ENCODE results near the gene ARHGAP31.

Gene ARHGAP31

GRCh38 chr3:119443179-119443578, 149.0 kb downstream of the ARHGAP31 start:
- H3K4me2 ChIP-seq (ENCODE audit: low read length) = no peak overlapping the region
- H3K79me2 ChIP-seq = no peaks in the 10 kb centered on the region
- no peak overlapping the region for H3K9ac ChIP-seq
- no peak overlapping the region for H2AFZ ChIP-seq
- no peaks in the 10 kb centered on the region for H3K36me3 ChIP-seq (ENCODE audit: control insufficient read depth, insufficient read depth, low read length)
- no peaks in the 10 kb centered on the region for H3K9me3 ChIP-seq (ENCODE audit: control insufficient read depth, low read length)
- H3K27ac ChIP-seq = no peak overlapping the region
- TF ChIP-seq CTCF (IDR thresholded peaks at IDR 0.05) = no peak
- no peaks in the 10 kb centered on the region for H3K27me3 ChIP-seq (ENCODE audit: control insufficient read depth, insufficient read depth, low read length)
- H3K4me3 ChIP-seq (ENCODE audit: low read depth, low read length) = no peak overlapping the region
- no peaks in the 10 kb centered on the region for H3K4me1 ChIP-seq

- H2AFZ ChIP-seq = no peak overlapping the region
- no peak overlapping the region for H3K9ac ChIP-seq
- no peaks in the 10 kb centered on the region for H3K9me3 ChIP-seq (ENCODE audit: control insufficient read depth, low read length)
- H3K36me3 ChIP-seq (ENCODE audit: control insufficient read depth, insufficient read depth, low read length) = no peaks in the 10 kb centered on the region
- no peaks in the 10 kb centered on the region for H3K4me1 ChIP-seq
- H3K4me3 ChIP-seq (ENCODE audit: low read depth, low read length) = no peak overlapping the region
- no peak overlapping the region for H3K27ac ChIP-seq
- no peak overlapping the region for H3K4me2 ChIP-seq (ENCODE audit: low read length)
- H3K79me2 ChIP-seq = no peaks in the 10 kb centered on the region
- no peaks in the 10 kb centered on the region for H3K27me3 ChIP-seq (ENCODE audit: control insufficient read depth, insufficient read depth, low read length)
- TF ChIP-seq CTCF (IDR thresholded peaks at IDR 0.05) = no peak
Measured at GRCh38 chr3:119444590-119444989, 150.4 kb downstream of the ARHGAP31 start.

GRCh38 chr3:119453822-119454221, 159.6 kb downstream of the ARHGAP31 start:
- no peak overlapping the region for H3K4me2 ChIP-seq (ENCODE audit: low read length)
- H3K79me2 ChIP-seq = no peaks in the 10 kb centered on the region
- no peaks in the 10 kb centered on the region for H3K27me3 ChIP-seq (ENCODE audit: control insufficient read depth, insufficient read depth, low read length)
- H3K36me3 ChIP-seq (ENCODE audit: control insufficient read depth, insufficient read depth, low read length) = no peaks in the 10 kb centered on the region
- H3K4me3 ChIP-seq (ENCODE audit: low read depth, low read length) = no peak overlapping the region
- H3K4me1 ChIP-seq = no peaks in the 10 kb centered on the region
- H3K9me3 ChIP-seq (ENCODE audit: control insufficient read depth, low read length) = no peaks in the 10 kb centered on the region
- no peak overlapping the region for H2AFZ ChIP-seq
- no peak for TF ChIP-seq CTCF (IDR thresholded peaks at IDR 0.05)
- H3K27ac ChIP-seq = no peak overlapping the region
- no peak overlapping the region for H3K9ac ChIP-seq

GRCh38 chr3:119456469-119456868, 162.3 kb downstream of the ARHGAP31 start:
- H3K9me3 ChIP-seq (ENCODE audit: control insufficient read depth, low read length) = no peaks in the 10 kb centered on the region
- no peak overlapping the region for H3K27ac ChIP-seq
- H3K4me3 ChIP-seq (ENCODE audit: low read depth, low read length) = no peak overlapping the region
- no peak overlapping the region for H3K4me2 ChIP-seq (ENCODE audit: low read length)
- no peaks in the 10 kb centered on the region for H3K27me3 ChIP-seq (ENCODE audit: control insufficient read depth, insufficient read depth, low read length)
- H3K36me3 ChIP-seq (ENCODE audit: control insufficient read depth, insufficient read depth, low read length) = no peaks in the 10 kb centered on the region
- H3K9ac ChIP-seq = no peak overlapping the region
- no peak overlapping the region for H2AFZ ChIP-seq
- no peaks in the 10 kb centered on the region for H3K4me1 ChIP-seq
- TF ChIP-seq CTCF (IDR thresholded peaks at IDR 0.05) = no peak
- peaks cover 4% of the 10 kb centered on the region for H3K79me2 ChIP-seq

GRCh38 chr3:119457246-119457645, 163.1 kb downstream of the ARHGAP31 start:
- no peaks in the 10 kb centered on the region for H3K36me3 ChIP-seq (ENCODE audit: control insufficient read depth, insufficient read depth, low read length)
- H3K9ac ChIP-seq = no peak overlapping the region
- H3K27ac ChIP-seq = no peak overlapping the region
- TF ChIP-seq CTCF (IDR thresholded peaks at IDR 0.05) = no peak
- H3K4me1 ChIP-seq = no peaks in the 10 kb centered on the region
- no peaks in the 10 kb centered on the region for H3K9me3 ChIP-seq (ENCODE audit: control insufficient read depth, low read length)
- H3K79me2 ChIP-seq = peaks cover 4% of the 10 kb centered on the region
- H3K4me2 ChIP-seq (ENCODE audit: low read length) = no peak overlapping the region
- H2AFZ ChIP-seq = no peak overlapping the region
- no peaks in the 10 kb centered on the region for H3K27me3 ChIP-seq (ENCODE audit: control insufficient read depth, insufficient read depth, low read length)
- H3K4me3 ChIP-seq (ENCODE audit: low read depth, low read length) = no peak overlapping the region

Measured in parathyroid adenoma (tissue), 2 donors.